C4-2B (cell line): Measurements from ENCODE around the gene NDUFB3.

ENCODE experiments used
- ZFX ChIP-seq: fragments of 450-650 bp; IDR thresholded peaks from 2 replicates; pipeline ENCODE4 v1.6.1; 2017
- TF ChIP-seq, protein P1 (sequence below): fragments of 450-650 bp; conservative IDR thresholded peaks from 2 replicates; pipeline ENCODE4 v1.5.1; 2017; ENCODE audit warnings: mild to moderate bottlenecking

DNA sequence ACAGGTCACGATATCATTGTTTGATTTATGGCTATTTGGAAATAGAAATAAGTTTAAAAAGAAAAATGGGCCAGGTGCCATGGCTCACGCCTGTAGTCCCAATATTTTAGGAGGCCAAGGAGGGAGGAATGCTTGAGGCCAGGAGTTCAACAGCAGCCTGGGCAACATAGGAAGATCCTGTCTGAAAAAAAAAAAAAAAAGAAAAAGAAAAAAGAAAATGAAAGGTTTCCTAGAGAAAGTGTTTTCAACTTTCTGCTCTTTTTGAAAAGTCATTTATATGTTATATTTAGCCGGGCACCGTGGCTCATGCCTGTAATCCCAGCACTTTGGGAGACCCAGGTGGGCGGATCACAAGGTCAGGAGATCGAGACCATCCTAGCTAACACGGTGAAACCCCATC lies 3.2 kb downstream of the NDUFB3 start:
- TF ChIP-seq, protein P1, sequence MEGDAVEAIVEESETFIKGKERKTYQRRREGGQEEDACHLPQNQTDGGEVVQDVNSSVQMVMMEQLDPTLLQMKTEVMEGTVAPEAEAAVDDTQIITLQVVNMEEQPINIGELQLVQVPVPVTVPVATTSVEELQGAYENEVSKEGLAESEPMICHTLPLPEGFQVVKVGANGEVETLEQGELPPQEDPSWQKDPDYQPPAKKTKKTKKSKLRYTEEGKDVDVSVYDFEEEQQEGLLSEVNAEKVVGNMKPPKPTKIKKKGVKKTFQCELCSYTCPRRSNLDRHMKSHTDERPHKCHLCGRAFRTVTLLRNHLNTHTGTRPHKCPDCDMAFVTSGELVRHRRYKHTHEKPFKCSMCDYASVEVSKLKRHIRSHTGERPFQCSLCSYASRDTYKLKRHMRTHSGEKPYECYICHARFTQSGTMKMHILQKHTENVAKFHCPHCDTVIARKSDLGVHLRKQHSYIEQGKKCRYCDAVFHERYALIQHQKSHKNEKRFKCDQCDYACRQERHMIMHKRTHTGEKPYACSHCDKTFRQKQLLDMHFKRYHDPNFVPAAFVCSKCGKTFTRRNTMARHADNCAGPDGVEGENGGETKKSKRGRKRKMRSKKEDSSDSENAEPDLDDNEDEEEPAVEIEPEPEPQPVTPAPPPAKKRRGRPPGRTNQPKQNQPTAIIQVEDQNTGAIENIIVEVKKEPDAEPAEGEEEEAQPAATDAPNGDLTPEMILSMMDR, result no peak
- no peak for TF ChIP-seq ZFX
